Neural cell (in vitro differentiated cells): ENCODE data around the gene FGF8. TPM values are rescaled to one million over a fixed set of nuclear protein-coding genes. Genes with fewer than 3 reads are reported as not detected.

Experiments used
- H2AFZ ChIP-seq: fragments of 200-600, 300-800 bp; sonication (generic), shearing (Covaris generic); 2 replicates; pipeline ENCODE4 v1.6.0; 2014; ENCODE audit warnings: low read depth, mild to moderate bottlenecking, antibody characterized with exemption, low read length, moderate library complexity
- H3F3A ChIP-seq: fragments of 200-600 bp; shearing (Covaris generic); 2 replicates; pipeline ENCODE4 v1.6.1; 2016; ENCODE audit warnings: mild to moderate bottlenecking, moderate library complexity, mixed read lengths, antibody characterized with exemption, low read length; ENCODE audit not compliant: insufficient read depth, poor library complexity, severe bottlenecking
- H3K27ac ChIP-seq: fragments of 200-600, 300-800 bp; sonication (generic), shearing (Covaris generic); 2 replicates; pipeline ENCODE4 v1.5.1; 2014; ENCODE audit warnings: mild to moderate bottlenecking, low read length, moderate library complexity
- H3K27me3 ChIP-seq: fragments of 300-800, 200-600 bp; sonication (generic), shearing (Covaris generic); 2 replicates; pipeline ENCODE4 v1.6.0; 2014; ENCODE audit warnings: mild to moderate bottlenecking, low read depth, low read length, moderate library complexity; ENCODE audit not compliant: insufficient read depth
- H3K36me3 ChIP-seq: fragments of 300-800, 200-600 bp; sonication (generic), shearing (Covaris generic); 2 replicates; pipeline ENCODE4 v1.5.1; 2014; ENCODE audit warnings: mild to moderate bottlenecking, antibody characterized with exemption, low read length, moderate library complexity; ENCODE audit not compliant: insufficient read depth
- H3K4me2 ChIP-seq: fragments of 300-800, 200-600 bp; sonication (generic), shearing (Covaris generic); 2 replicates; pipeline ENCODE4 v1.6.0; 2014; ENCODE audit warnings: mild to moderate bottlenecking, low read length
- H3K4me3 ChIP-seq: fragments of 300-800, 200-600 bp; sonication (generic), shearing (Covaris generic); 2 replicates; pipeline ENCODE4 v1.5.1; 2014; ENCODE audit warnings: mild to moderate bottlenecking, low read length, moderate library complexity
- H3K79me2 ChIP-seq: fragments of 200-600 bp; shearing (Covaris generic); replicated peaks from 2 replicates; pipeline ENCODE4 v1.6.0; 2014; ENCODE audit warnings: mild to moderate bottlenecking, low read length, moderate library complexity; ENCODE audit not compliant: insufficient read depth
- H3K9ac ChIP-seq: fragments of 300-800, 200-600 bp; sonication (generic), shearing (Covaris generic); 2 replicates; pipeline ENCODE4 v1.6.1; 2016; ENCODE audit warnings: mild to moderate bottlenecking, low read length, mixed read lengths
- H3K9me2 ChIP-seq: fragments of 200-600 bp; shearing (Covaris generic); 2 replicates; pipeline ENCODE4 v1.6.1; 2016; ENCODE audit warnings: mild to moderate bottlenecking, low read length, mixed read lengths; ENCODE audit not compliant: insufficient read depth
- H3K9me3 ChIP-seq: fragments of 200-600, 300-800 bp; sonication (generic), shearing (Covaris generic); 2 replicates; pipeline ENCODE4 v1.6.1; 2016; ENCODE audit warnings: mild to moderate bottlenecking, mixed run types, low read length, moderate library complexity, mixed read lengths
- H4K20me1 ChIP-seq: fragments of 200-600 bp; shearing (Covaris generic); 2 replicates; pipeline ENCODE4 v1.6.1; 2016; ENCODE audit warnings: mild to moderate bottlenecking, mixed run types; ENCODE audit not compliant: insufficient read depth
- CTCF ChIP-seq: fragments of 450-650 bp; IDR thresholded peaks from 2 replicates; pipeline ENCODE4 v1.5.1; 2014; ENCODE audit warnings: antibody characterized with exemption, mild to moderate bottlenecking, moderate library complexity; ENCODE audit not compliant: poor library complexity, severe bottlenecking
- EP300 ChIP-seq: fragments of 450-650 bp; conservative IDR thresholded peaks from 2 replicates; pipeline ENCODE4 v1.6.1; 2014; ENCODE audit warnings: antibody characterized with exemption, mild to moderate bottlenecking, moderate library complexity; ENCODE audit not compliant: poor library complexity, severe bottlenecking
- EZH2 ChIP-seq: fragments of 200-600, 300-800 bp; shearing (Covaris generic), sonication (generic); IDR thresholded peaks from 2 replicates; pipeline ENCODE4 v1.6.1; 2014; ENCODE audit warnings: antibody characterized with exemption, low read length, borderline replicate concordance, mild to moderate bottlenecking; ENCODE audit not compliant: insufficient read depth, poor library complexity, severe bottlenecking
- MXI1 ChIP-seq: fragments of 450-650 bp; conservative IDR thresholded peaks from 2 replicates; pipeline ENCODE4 v1.6.1; 2014; ENCODE audit warnings: antibody characterized with exemption, mild to moderate bottlenecking; ENCODE audit not compliant: poor library complexity, severe bottlenecking
- POLR2AphosphoS5 ChIP-seq: IDR thresholded peaks from 2 replicates; pipeline ENCODE4 v1.6.1; 2012
- RAD21 ChIP-seq: fragments of 450-650 bp; conservative IDR thresholded peaks from 2 replicates; pipeline ENCODE4 v1.6.1; 2014; ENCODE audit warnings: antibody characterized with exemption, mild to moderate bottlenecking, moderate library complexity
- REST ChIP-seq: IDR thresholded peaks from 2 replicates; pipeline ENCODE4 v1.6.1; 2012; ENCODE audit warnings: borderline replicate concordance
- SMC3 ChIP-seq: fragments of 450-650 bp; conservative IDR thresholded peaks from 2 replicates; pipeline ENCODE4 v1.6.1; 2014; ENCODE audit warnings: antibody characterized with exemption, mild to moderate bottlenecking, moderate library complexity; ENCODE audit not compliant: poor library complexity
- TAF1 ChIP-seq: IDR thresholded peaks from 2 replicates; pipeline ENCODE4 v1.6.1; 2012; ENCODE audit warnings: low read depth
- polyA plus RNA-seq: library from polyadenylated mRNA; depleted of rRNA; stranded (reverse); fragments of >200 nt; gene quantifications from 2 replicates; pipeline ENCODE4 v1.2.3, GENCODE V29; 2014

The FGF8 gene
- polyA plus RNA-seq, 1 donor from 2014 or later, result 6.0 TPM

- Histone ChIP-seq H4K20me1 (no peaks in the 10 kb centered on the region), H2AFZ (no peak overlapping the region), H3K79me2 (no peaks in the 10 kb centered on the region), H3K27me3 (peaks cover 6% of the 10 kb centered on the region), H3K9ac (no peak overlapping the region), H3K36me3 (no peaks in the 10 kb centered on the region), H3K9me3 (no peaks in the 10 kb centered on the region), H3K27ac (no peak overlapping the region), H3K4me3 (no peak overlapping the region), H3F3A (no peaks in the 10 kb centered on the region), H3K9me2 (no peaks in the 10 kb centered on the region), H3K4me2 (no peak overlapping the region)
- TF ChIP-seq MXI1, result no peak
- no peak for TF ChIP-seq EP300
- TF ChIP-seq TAF1, result no peak
- no peak for TF ChIP-seq REST
- no peak for TF ChIP-seq EZH2
- TF ChIP-seq CTCF, result no peak
- no peak for TF ChIP-seq POLR2AphosphoS5
- no peak for TF ChIP-seq SMC3
- no peak for TF ChIP-seq RAD21
Measured at GRCh38 chr10:101766753-101767599, 8.9 kb downstream of the FGF8 start.

GRCh38 chr10:101766306-101766705 lies 9.6 kb downstream of the FGF8 start:
- H3K4me2 ChIP-seq, result no peak overlapping the region
- no peak overlapping the region for H2AFZ ChIP-seq
- H3K4me3 ChIP-seq, result no peak overlapping the region
- H3K79me2 ChIP-seq, result no peaks in the 10 kb centered on the region
- no peak for TF ChIP-seq MXI1
- no peak for TF ChIP-seq EP300
- TF ChIP-seq RAD21, result no peak
- TF ChIP-seq POLR2AphosphoS5, result no peak
- no peak for TF ChIP-seq EZH2
- no peak for TF ChIP-seq TAF1
- TF ChIP-seq REST, result no peak
- no peak for TF ChIP-seq CTCF
- no peak for TF ChIP-seq SMC3
- H3K27ac ChIP-seq, result no peak overlapping the region
- H3K27me3 ChIP-seq, result peaks cover under 1% of the 10 kb centered on the region
- no peaks in the 10 kb centered on the region for H3F3A ChIP-seq
- no peaks in the 10 kb centered on the region for H3K9me2 ChIP-seq
- no peaks in the 10 kb centered on the region for H4K20me1 ChIP-seq
- H3K9ac ChIP-seq, result no peak overlapping the region
- no peaks in the 10 kb centered on the region for H3K9me3 ChIP-seq
- H3K36me3 ChIP-seq, result no peaks in the 10 kb centered on the region
